Naive thymus-derived CD8-positive, alpha-beta T cell (primary cell): ENCODE results near the gene ACTR3C. TPM values are rescaled to one million over a fixed set of nuclear protein-coding genes. Genes with fewer than 3 reads are reported as not detected.
A peak's percentile ranks its signal among the peaks of the same experiment; 100 is the strongest.
"Not testable (repeated sequence)": the region's sequence is repeated elsewhere in the genome, so short reads cannot be mapped to it uniquely, and the experiment has no call there.

Experiments used
- ATAC-seq, 2 donors: fragments of 150-1000 bp; cut with Tn5 transposase in 1 of 2; sonication (Bioruptor Pico), chemical (Tn5 transposase) in 1 of 2; 1 replicate in 1 of 2; 2 replicates in 1 of 2; pipeline ENCODE4 v1.10.0; 2021; ENCODE audit warnings: mild to moderate bottlenecking in 2 of 2, moderate library complexity in 2 of 2
- POLR2A ChIA-PET: fragments of 350-600 bp; sonication (Branson Sonifier 250); formaldehyde crosslinking; loops from one replicate; lab custom pipeline; 2021; ENCODE audit warnings: antibody characterized with exemption; lab: Charles Lee
- DNase-seq, 10 donors: peaks; one replicate each; pipeline versions ENCODE4 v3.0.0 to v3.0.0-alpha.2; 2020 to 2022
- H3K27ac Mint-ChIP-seq, 10 donors: one replicate each; pipeline ENCODE4 v1.8.0; 2020 to 2022; ENCODE audit warnings: mild to moderate bottlenecking in 10 of 10, mixed read lengths in 10 of 10, moderate library complexity in 4 of 10, inconsistent platforms in 1 of 10
- H3K27me3 Mint-ChIP-seq, 5 donors: one replicate each; pipeline ENCODE4 v1.8.0; 2021 to 2022; ENCODE audit warnings: mixed read lengths in 5 of 5
- H3K36me3 Mint-ChIP-seq, 3 donors: one replicate each; pipeline ENCODE4 v1.8.0; 2020 to 2022; ENCODE audit warnings: mixed read lengths in 3 of 3, mild to moderate bottlenecking in 2 of 3, inconsistent platforms in 1 of 3
- H3K4me1 Mint-ChIP-seq, 4 donors: one replicate each; pipeline ENCODE4 v1.8.0; 2021 to 2022; ENCODE audit warnings: mixed read lengths in 4 of 4
- H3K4me3 Mint-ChIP-seq, 10 donors: one replicate each; pipeline ENCODE4 v1.8.0; 2020 to 2022; ENCODE audit warnings: mild to moderate bottlenecking in 10 of 10, mixed read lengths in 10 of 10, moderate library complexity in 6 of 10, inconsistent platforms in 1 of 10
- H3K9me3 Mint-ChIP-seq, 9 donors: one replicate each; pipeline ENCODE4 v1.8.0; 2020 to 2022; ENCODE audit warnings: mixed read lengths in 9 of 9, mild to moderate bottlenecking in 3 of 9, inconsistent platforms in 1 of 9, moderate library complexity in 1 of 9
- polyA plus RNA-seq, 3 donors: library from polyadenylated mRNA; unstranded; fragments of 300-500 nt; fragmentation: Illumina TruSeq; gene quantifications; one replicate each; pipeline ENCODE4 v1.2.3, GENCODE V29; 2021
- total RNA-seq, 8 experiments: library from RNA in 2 of 8; stranded (reverse) in 2 of 8; gene quantifications; one replicate each; pipeline ENCODE4 v1.2.3 and lab custom pipeline; 2021 to 2026

The ACTR3C gene
- total and polyA plus RNA-seq, 5 experiments from 2014 or later, result 2.1 to 12.8 (median 4.6) TPM

DNA sequence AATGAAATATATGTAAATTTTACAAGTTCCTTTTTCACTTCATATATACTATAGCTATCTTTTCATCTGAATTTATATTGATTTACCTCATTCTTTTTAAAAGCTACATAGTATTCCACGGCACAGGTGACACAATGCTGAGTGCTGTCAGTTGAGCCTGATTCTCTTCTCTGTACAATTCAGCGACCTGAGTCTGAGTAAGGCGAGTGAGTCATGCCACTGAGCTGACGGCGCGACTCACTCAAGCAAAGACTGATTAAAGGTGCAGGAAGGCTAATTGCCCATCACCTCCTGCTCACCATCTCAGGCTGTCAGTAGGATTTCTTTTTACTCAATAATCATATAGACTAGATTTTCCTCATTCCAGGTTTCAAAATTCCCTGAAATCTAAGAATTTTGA lies 39.7 kb downstream of the ACTR3C start:
- ATAC-seq, H3K9me3 Mint-ChIP-seq, H3K27ac Mint-ChIP-seq, H3K4me3 Mint-ChIP-seq, H3K27me3 Mint-ChIP-seq, DNase-seq, H3K4me1 Mint-ChIP-seq, H3K36me3 Mint-ChIP-seq, POLR2A ChIA-PET: not testable (repeated sequence)

- POLR2A ChIA-PET, result not testable (repeated sequence)
Measured at GRCh38 chr7:150283111-150283510, 40.2 kb downstream of the ACTR3C start.

DNA sequence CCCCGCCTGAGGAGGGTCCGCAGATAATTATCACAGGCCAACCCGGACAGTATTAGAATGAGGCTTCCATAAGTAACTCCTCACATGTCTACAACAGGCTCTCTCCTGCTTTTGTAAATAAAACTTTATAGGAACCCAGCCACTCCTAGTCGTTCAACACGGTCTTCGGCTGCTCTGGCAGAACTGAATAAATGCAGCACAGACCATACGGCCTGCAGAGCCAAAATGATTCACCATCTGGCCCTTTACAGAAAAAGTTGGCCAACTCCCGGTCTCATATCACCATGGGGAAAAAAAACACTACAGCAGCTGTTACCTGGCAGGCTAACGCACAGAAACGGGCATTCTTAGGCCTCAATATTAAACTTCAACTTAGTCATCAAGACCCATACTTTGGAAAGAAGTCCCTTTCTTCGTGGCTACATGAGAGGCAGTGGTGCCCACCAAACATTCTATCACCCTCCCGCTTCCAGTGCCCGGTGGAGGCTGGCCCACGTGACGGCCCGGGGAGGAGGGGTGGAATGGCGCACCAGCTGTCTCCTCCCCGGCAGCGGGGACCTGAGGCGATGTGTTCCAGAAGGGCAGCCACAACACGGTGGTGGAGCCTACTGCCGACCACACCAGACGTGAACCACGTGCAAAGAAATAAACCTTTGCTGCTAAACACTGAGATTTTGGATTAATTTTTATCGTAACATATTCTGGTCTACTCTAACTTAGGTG lies 41.5 kb downstream of the ACTR3C start:
- H3K27ac Mint-ChIP-seq, DNase-seq, H3K36me3 Mint-ChIP-seq, ATAC-seq, H3K4me1 Mint-ChIP-seq, POLR2A ChIA-PET, H3K27me3 Mint-ChIP-seq, H3K9me3 Mint-ChIP-seq, H3K4me3 Mint-ChIP-seq: not testable (repeated sequence)

More at GRCh38 chr7:150283111-150283510, 40.2 kb downstream of the ACTR3C start:
- H3K9me3 Mint-ChIP-seq, H3K27ac Mint-ChIP-seq, H3K4me3 Mint-ChIP-seq, ATAC-seq, H3K4me1 Mint-ChIP-seq, H3K27me3 Mint-ChIP-seq, H3K36me3 Mint-ChIP-seq, DNase-seq: not testable (repeated sequence)

GRCh38 chr7:150278383-150278782 lies 45.0 kb downstream of the ACTR3C start:
- H3K9me3 Mint-ChIP-seq, DNase-seq, H3K27me3 Mint-ChIP-seq, H3K4me3 Mint-ChIP-seq, ATAC-seq, H3K27ac Mint-ChIP-seq, POLR2A ChIA-PET, H3K36me3 Mint-ChIP-seq, H3K4me1 Mint-ChIP-seq: not testable (repeated sequence)

- ATAC-seq (peak; percentile 54 to 73), DNase-seq (peak in 8 of 10 donors; percentile 8 to 65 (median 40))
- POLR2A ChIA-PET, H3K4me3 Mint-ChIP-seq, H3K27ac Mint-ChIP-seq, H3K27me3 Mint-ChIP-seq, H3K4me1 Mint-ChIP-seq, H3K36me3 Mint-ChIP-seq, H3K9me3 Mint-ChIP-seq: not testable (repeated sequence)
Measured at GRCh38 chr7:150276132-150276695, 47.1 kb downstream of the ACTR3C start.

- DNase-seq, result peak in 1 of 10 donors; percentile 4
- H3K4me3 Mint-ChIP-seq, H3K4me1 Mint-ChIP-seq, H3K27me3 Mint-ChIP-seq, H3K9me3 Mint-ChIP-seq, H3K27ac Mint-ChIP-seq, POLR2A ChIA-PET, H3K36me3 Mint-ChIP-seq: not testable (repeated sequence)
- peak in 1 of 2 donors; percentile 68 for ATAC-seq
Measured at GRCh38 chr7:150271898-150272297, 51.4 kb downstream of the ACTR3C start.

GRCh38 chr7:150270101-150270824 lies 53.1 kb downstream of the ACTR3C start:
- H3K4me1 Mint-ChIP-seq, POLR2A ChIA-PET, ATAC-seq: not testable (repeated sequence)

DNA sequence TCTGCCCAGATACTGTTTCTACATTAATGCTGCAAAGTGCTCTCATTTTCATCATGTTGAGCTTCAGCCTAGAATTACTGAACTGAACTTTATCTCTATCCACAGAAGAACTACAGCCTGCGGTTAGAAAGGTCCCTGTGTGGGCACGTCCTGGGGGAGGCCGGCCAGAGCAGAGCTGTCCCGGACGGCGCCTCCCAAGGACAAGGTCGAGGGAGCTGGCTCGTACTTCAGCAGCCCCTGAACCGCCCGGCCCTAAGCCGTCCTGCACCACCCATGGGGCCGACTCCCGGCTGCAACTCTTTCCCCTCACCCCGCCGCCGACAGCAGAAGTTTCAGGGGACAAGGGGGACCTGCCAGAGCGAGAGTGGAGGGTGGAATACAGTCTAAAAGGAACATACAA lies 54.5 kb downstream of the ACTR3C start:
- H3K4me1 Mint-ChIP-seq, H3K27ac Mint-ChIP-seq, H3K4me3 Mint-ChIP-seq, POLR2A ChIA-PET, H3K27me3 Mint-ChIP-seq, H3K9me3 Mint-ChIP-seq, DNase-seq, H3K36me3 Mint-ChIP-seq, ATAC-seq: not testable (repeated sequence)

More at GRCh38 chr7:150270101-150270824, 53.1 kb downstream of the ACTR3C start:
- not testable (repeated sequence) for H3K27me3 Mint-ChIP-seq, DNase-seq, H3K4me3 Mint-ChIP-seq, H3K36me3 Mint-ChIP-seq, H3K9me3 Mint-ChIP-seq, H3K27ac Mint-ChIP-seq

DNA sequence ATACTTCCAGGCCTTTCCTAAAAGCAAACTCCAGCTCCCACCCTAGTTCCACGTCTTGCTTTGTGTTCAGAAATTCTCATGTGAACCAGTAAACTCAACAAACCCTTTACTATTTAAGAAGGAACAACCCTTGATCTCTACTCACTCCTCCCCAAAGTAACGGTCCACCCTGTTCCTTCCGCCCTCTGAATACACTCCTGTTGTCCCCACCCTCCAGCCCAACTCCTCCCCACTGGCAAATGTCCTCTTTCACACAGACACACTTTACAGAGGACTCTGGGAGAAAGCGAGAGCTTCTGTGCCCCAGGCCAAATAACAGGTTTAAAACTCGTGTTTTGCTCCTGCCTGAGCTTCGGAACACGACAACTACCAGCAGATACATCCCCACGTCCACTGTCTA lies 55.1 kb downstream of the ACTR3C start:
- POLR2A ChIA-PET, ATAC-seq, H3K36me3 Mint-ChIP-seq, H3K4me3 Mint-ChIP-seq, H3K4me1 Mint-ChIP-seq, H3K27ac Mint-ChIP-seq, H3K27me3 Mint-ChIP-seq, H3K9me3 Mint-ChIP-seq, DNase-seq: not testable (repeated sequence)

- H3K4me1 Mint-ChIP-seq, H3K9me3 Mint-ChIP-seq: not testable (repeated sequence)
- H3K27ac Mint-ChIP-seq, result peak overlapping the region in 1 of 10 donors; percentile 32
Measured at GRCh38 chr7:150266953-150267665, 56.2 kb downstream of the ACTR3C start.

GRCh38 chr7:150262656-150263055 lies 60.7 kb downstream of the ACTR3C start:
- DNase-seq, POLR2A ChIA-PET, H3K27me3 Mint-ChIP-seq, H3K36me3 Mint-ChIP-seq, H3K4me3 Mint-ChIP-seq, ATAC-seq, H3K27ac Mint-ChIP-seq, H3K4me1 Mint-ChIP-seq, H3K9me3 Mint-ChIP-seq: not testable (repeated sequence)

More at GRCh38 chr7:150266953-150267665, 56.2 kb downstream of the ACTR3C start:
- DNase-seq, ATAC-seq, H3K36me3 Mint-ChIP-seq, H3K4me3 Mint-ChIP-seq, H3K27me3 Mint-ChIP-seq, POLR2A ChIA-PET: not testable (repeated sequence)

GRCh38 chr7:150247745-150248144 lies 75.6 kb downstream of the ACTR3C start:
- DNase-seq, H3K4me1 Mint-ChIP-seq, H3K9me3 Mint-ChIP-seq, H3K27me3 Mint-ChIP-seq, H3K27ac Mint-ChIP-seq, H3K4me3 Mint-ChIP-seq, ATAC-seq, POLR2A ChIA-PET: not testable (repeated sequence)
- H3K36me3 Mint-ChIP-seq, result peaks cover 0 to 17% (median 8%) of the 10 kb centered on the region in 3 donors

GRCh38 chr7:150245208-150245607 lies 78.1 kb downstream of the ACTR3C start:
- H3K9me3 Mint-ChIP-seq, POLR2A ChIA-PET, H3K27ac Mint-ChIP-seq, ATAC-seq, H3K4me3 Mint-ChIP-seq, H3K27me3 Mint-ChIP-seq, DNase-seq, H3K4me1 Mint-ChIP-seq: not testable (repeated sequence)
- peaks cover 0 to 17% (median 8%) of the 10 kb centered on the region in 3 donors for H3K36me3 Mint-ChIP-seq
